Occipital lobe (tissue), 2 donors: Measurements from ENCODE around the gene RAB11FIP5. TPM values are rescaled to one million over a fixed set of nuclear protein-coding genes. Genes with fewer than 3 reads are reported as not detected.
"Not testable (repeated sequence)": the region's sequence is repeated elsewhere in the genome, so short reads cannot be mapped to it uniquely, and the experiment has no call there.

Experiments used
- DNase-seq: peaks from one replicate; lab custom pipeline; 2025; lab: John Stamatoyannopoulos, UW
- total RNA-seq: library from RNA; depleted of rRNA; stranded (reverse); fragments of >200 nt; gene quantifications from one replicate; pipeline ENCODE4 v1.2.3, GENCODE V29; 2014

RAB11FIP5 gene, protein sequence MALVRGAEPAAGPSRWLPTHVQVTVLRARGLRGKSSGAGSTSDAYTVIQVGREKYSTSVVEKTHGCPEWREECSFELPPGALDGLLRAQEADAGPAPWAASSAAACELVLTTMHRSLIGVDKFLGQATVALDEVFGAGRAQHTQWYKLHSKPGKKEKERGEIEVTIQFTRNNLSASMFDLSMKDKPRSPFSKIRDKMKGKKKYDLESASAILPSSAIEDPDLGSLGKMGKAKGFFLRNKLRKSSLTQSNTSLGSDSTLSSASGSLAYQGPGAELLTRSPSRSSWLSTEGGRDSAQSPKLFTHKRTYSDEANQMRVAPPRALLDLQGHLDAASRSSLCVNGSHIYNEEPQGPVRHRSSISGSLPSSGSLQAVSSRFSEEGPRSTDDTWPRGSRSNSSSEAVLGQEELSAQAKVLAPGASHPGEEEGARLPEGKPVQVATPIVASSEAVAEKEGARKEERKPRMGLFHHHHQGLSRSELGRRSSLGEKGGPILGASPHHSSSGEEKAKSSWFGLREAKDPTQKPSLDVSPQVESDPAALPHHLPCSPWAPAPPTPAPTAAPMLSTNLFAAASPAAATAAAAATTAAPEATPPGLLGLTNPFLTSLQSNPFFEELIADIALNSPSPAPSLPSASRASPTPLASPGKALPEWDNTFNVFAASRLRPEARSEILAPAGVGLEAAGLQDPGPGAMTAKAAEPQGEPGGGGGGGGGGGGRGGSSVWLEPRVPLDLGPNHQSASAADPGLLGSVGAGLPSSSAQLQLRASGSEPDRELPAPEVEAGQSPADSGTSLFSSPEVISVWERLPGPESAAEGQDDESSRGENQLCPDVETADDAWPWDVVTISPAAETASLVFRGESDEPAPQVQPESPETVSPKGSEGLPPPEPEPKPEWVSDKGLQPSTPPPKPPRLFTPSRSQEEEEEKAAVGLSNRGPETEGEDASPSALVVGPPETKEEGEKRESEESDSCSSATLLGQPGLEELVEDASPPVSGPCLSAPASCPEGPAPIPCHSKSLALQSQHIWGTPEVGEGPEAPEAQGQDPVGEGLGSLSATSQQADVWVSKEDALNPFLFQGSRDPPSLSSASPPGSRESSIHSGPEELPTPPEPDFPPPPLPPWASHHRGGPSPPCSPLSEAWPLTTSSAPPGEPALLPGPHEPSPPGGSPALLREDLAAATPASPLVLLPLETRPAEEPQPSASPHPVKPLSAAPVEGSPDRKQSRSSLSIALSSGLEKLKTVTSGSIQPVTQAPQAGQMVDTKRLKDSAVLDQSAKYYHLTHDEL (N-terminal part only)
- total RNA-seq = 7.5 TPM

GRCh38 chr2:73112913-73113854 is at the start of gene RAB11FIP5:
Gene RAB11FIP5 (minus strand): TSS chr2:73112948. CDS start chr2:73112777, 171 bp downstream.
- DNase-seq = peak; percentile 77

GRCh38 chr2:73156539-73157124 is 43.9 kb upstream of the RAB11FIP5 start:
- peak; percentile 38 for DNase-seq

DNA sequence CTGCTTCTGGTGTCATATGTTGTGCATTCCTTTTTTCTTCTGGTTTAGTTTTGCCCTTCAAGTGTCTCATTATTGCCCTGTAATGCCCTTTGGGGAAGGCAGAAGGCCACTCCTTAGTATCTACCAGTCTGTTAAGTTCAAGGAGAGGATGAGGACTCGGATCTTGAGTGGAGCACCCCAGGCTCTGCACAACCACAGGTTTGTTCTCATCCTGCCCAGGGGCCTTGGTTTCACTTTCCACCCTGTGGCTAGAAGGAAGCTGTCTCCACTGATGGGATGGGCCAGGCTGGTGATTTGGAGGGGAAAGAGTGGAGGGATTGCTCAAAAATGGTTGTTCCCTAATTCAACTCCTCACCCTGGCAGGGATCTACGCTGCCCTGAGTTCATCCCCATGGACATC is 30.2 kb upstream of the RAB11FIP5 start:
- no peak for DNase-seq

- DNase-seq = no peak
Measured at GRCh38 chr2:73141896-73142295, 29.1 kb upstream of the RAB11FIP5 start.

DNA sequence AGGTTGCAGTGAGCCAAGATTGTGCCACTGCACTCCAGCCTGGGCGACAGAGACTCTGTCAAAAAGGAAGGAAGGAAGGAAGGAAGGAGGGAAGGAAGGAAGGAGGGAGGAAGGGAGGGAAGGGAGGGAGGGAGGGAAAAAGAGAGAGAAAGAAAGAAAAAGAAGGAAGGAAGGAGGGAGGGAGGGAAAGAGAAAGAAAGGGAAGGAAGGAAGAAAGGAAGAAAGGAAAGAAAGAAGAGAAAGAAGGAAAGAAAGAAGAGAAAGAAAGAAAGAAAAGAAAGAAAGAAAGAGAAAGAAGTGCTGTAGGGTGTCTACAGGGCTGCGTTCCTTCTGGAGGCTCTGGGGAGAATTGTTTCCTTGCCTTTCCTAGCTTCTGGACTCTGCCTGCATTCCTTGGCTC is 22.5 kb upstream of the RAB11FIP5 start:
- DNase-seq = no peak

- DNase-seq = no peak
Measured at GRCh38 chr2:73134471-73134870, 21.7 kb upstream of the RAB11FIP5 start.

- DNase-seq = no peak
Measured at GRCh38 chr2:73133566-73134197, 20.9 kb upstream of the RAB11FIP5 start.

DNA sequence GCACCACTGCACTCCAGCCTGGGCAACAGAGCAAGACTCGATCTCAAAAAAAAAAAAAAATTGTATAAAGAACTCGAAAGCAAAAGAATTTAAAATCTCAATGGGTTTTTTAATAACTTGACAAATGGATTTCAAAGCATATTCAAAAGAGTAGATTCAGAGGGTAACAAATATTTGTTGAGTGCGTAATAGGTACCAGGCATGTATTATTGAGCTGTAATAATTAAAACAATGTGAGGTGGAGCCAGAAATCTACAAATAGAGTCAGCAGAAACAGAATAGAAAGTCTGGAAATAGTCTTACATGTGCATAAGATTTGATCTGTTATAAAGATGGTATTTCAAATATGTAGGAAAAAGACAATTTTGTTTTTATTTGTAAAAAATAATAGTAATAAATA is 19.1 kb upstream of the RAB11FIP5 start:
- DNase-seq = no peak

DNA sequence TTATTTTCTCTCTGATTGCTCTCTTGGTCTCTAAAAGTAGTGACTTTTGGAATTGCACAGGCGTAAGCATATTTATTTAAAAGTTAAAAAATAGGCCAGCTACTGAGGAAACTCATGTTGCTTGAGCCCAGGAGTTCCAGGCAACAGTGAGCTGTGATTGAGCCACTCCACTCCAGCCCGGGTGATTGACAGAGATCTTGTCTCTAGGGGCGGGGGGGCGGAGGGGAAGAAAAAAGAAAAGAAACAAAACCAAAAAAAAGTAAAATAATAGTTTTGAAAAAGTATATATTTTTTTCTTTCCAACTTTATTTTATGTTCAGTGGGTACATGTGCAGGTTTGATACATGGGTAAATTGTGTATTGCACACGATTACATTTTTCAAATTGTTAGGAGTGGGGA is 18.0 kb upstream of the RAB11FIP5 start:
- no peak for DNase-seq

- DNase-seq = no peak
Measured at GRCh38 chr2:73128841-73129535, 16.2 kb upstream of the RAB11FIP5 start.

- DNase-seq = no peak
Measured at GRCh38 chr2:73122536-73122935, 9.8 kb upstream of the RAB11FIP5 start.

DNA sequence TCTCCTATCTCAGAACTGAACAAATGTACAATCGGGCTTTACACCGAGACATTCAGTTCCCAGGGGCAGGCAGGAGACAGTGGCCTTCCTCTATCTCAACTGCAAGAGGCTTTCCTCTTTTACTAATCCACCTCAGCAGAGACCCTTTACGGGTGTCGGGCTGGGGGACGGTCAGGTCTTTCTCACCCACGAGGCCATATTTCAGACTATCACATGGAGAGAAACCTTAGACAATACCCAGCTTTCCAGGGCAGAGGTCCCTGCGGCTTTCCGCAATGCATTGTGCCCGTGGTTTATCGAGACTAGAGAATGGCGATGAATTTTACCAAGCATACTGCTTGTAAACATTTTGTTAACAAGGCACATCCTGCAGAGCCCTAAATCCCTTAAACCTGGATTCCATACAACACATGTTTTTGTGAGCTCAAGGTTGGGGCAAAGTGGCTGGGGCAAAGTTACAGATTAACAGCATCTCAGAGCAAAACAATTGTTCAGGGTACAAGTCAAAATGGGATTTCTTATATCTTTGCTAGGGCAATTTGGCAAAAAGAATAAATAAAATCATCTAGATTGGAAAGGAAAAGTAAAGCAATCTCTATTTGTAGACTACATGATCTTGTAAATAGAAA is 7.0 kb upstream of the RAB11FIP5 start:
- not testable (repeated sequence) for DNase-seq

GRCh38 chr2:73117441-73117840 is 4.7 kb upstream of the RAB11FIP5 start:
- DNase-seq = no peak

DNA sequence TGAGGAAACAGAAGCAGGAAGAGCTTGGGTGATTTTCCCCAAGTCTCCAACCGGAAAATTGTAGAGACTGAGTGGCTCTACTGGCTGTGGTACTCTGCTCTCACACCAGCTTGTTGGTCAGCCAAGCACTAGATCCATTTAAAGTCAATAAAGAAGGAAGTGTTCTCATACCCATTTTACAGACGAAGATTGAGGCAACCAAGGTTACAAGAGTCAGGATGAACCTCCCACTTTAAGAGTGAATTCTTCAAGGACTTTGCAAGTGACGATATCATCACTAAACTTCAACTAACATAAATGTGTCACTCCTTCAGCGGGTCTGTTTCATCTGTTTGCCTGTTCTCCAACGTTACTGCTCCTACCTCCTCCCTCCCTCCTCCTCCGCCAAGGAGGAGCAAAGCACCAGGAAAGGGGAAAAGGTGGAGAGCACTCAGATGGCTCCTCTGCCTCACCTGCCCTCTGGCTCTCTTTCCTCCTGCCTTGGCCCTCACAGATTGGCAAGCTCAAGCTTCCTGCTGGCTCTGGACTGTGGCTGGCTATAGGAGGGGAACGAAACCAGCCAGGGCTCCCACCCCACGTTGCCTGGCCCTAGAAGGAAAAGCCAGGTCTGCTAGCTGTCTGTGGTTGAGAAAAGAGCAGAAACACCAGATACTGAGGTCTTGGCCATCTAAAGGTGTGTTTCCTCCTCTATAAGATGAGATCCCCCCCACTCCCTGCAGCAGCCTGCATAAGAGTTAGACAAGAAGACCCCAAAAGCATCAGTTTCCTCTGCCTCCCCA is 3.6 kb upstream of the RAB11FIP5 start:
- DNase-seq = no peak

DNA sequence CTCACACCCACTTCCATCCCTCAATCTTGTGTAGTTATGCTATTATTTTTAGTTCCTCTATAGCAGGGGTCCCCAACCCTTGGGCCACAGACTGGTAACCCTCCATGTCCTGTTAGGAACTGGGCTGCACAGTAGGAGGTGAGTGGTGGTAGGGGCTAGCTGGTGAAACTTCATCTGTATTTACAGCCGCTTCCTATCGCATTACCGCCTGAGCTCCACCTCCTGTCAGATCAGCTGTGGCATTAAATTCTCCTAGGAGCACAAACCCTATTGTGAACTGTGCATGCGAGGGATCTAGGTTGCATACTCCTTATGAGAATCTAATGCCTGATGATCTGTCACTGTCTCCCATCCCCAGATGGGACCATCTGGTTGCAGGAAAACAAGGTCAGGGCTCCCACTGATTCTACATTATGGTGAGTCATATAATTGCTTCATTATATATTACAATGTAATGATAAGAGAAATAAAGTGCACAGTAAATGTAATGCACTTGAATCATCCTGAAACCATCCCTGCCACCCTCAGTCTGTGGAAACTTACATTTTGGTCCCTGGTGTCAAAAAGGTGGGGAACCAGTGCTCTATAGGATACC is 1.6 kb upstream of the RAB11FIP5 start:
- no peak for DNase-seq

- DNase-seq = no peak
Measured at GRCh38 chr2:73112026-73112912, 479 bp downstream of the RAB11FIP5 start.
